Activated CD8-positive, alpha-beta T cell treated with anti-CD3 and anti-CD28 coated beads for 36 hours (primary cell): ENCODE results near the gene FANCC. TPM values are rescaled to one million over a fixed set of nuclear protein-coding genes. Genes with fewer than 3 reads are reported as not detected.
A peak's percentile ranks its signal among the peaks of the same experiment; 100 is the strongest.

Experiments
- ATAC-seq: fragments of 200-7000 bp; cut with Tn5 transposase; one replicate; pipeline ENCODE4 v1.10.0; 2021; ENCODE audit warnings: mild to moderate bottlenecking, moderate library complexity
- CTCF ChIA-PET: fragments of 350-600 bp; sonication (Branson Sonifier 250); formaldehyde crosslinking; loops from one replicate; lab custom pipeline; 2021; ENCODE audit warnings: antibody characterized with exemption; lab: Charles Lee
- POLR2A ChIA-PET: fragments of 350-600 bp; sonication (Branson Sonifier 250); formaldehyde crosslinking; loops from one replicate; lab custom pipeline; 2021; ENCODE audit warnings: antibody characterized with exemption; lab: Charles Lee
- DNase-seq: peaks from one replicate; pipeline ENCODE4 v3.0.0-alpha.2; 2020
- H3K27ac Mint-ChIP-seq: one replicate; pipeline ENCODE4 v1.8.0; 2021; ENCODE audit warnings: mild to moderate bottlenecking, mixed read lengths
- H3K27me3 Mint-ChIP-seq: one replicate; pipeline ENCODE4 v1.8.0; 2021; ENCODE audit warnings: mixed read lengths
- H3K36me3 Mint-ChIP-seq: one replicate; pipeline ENCODE4 v1.8.0; 2021; ENCODE audit warnings: low read depth, mixed read lengths
- H3K4me1 Mint-ChIP-seq: one replicate; pipeline ENCODE4 v1.8.0; 2021; ENCODE audit warnings: low read depth, mixed read lengths
- H3K4me3 Mint-ChIP-seq: one replicate; pipeline ENCODE4 v1.8.0; 2021; ENCODE audit warnings: mild to moderate bottlenecking, moderate library complexity, mixed read lengths
- H3K9me3 Mint-ChIP-seq: one replicate; pipeline ENCODE4 v1.8.0; 2021; ENCODE audit warnings: mixed read lengths
- intact Hi-C: fragments of 100-400 bp; cut with micrococcal nuclease; formaldehyde crosslinking; loops from one replicate; pipeline ENCODE4 v1.10.0; 2022
- total RNA-seq, 2 experiments: library from RNA; stranded (reverse); gene quantifications; one replicate each; pipeline ENCODE4 v1.2.3, GENCODE V29; 2021
- TF ChIP-seq, protein P1 (sequence below): fragments of 200-600 bp; IDR thresholded peaks from one replicate; pipeline ENCODE4 v1.8.0; 2022; ENCODE audit warnings: antibody characterized with exemption, mild to moderate bottlenecking

FANCC gene
- total RNA-seq, 2 experiments from 2014 or later, result 11.5 to 12.4 TPM

- H3K4me3 Mint-ChIP-seq, result peak overlapping the region; percentile 58
Observed at GRCh38 chr9:95349091-95350038, 31.9 kb upstream of the FANCC start.

GRCh38 chr9:95346021-95346420 is 28.5 kb upstream of the FANCC start:
- H3K4me3 Mint-ChIP-seq, result no peak overlapping the region
- H3K27ac Mint-ChIP-seq, result no peak overlapping the region
- no peaks in the 10 kb centered on the region for H3K9me3 Mint-ChIP-seq
- intact Hi-C loops, result no loop called here
- peaks cover 25% of the 10 kb centered on the region for H3K27me3 Mint-ChIP-seq
- H3K4me1 Mint-ChIP-seq, result peaks cover 5% of the 10 kb centered on the region
- no peaks in the 10 kb centered on the region for H3K36me3 Mint-ChIP-seq
- TF ChIP-seq, protein P1, sequence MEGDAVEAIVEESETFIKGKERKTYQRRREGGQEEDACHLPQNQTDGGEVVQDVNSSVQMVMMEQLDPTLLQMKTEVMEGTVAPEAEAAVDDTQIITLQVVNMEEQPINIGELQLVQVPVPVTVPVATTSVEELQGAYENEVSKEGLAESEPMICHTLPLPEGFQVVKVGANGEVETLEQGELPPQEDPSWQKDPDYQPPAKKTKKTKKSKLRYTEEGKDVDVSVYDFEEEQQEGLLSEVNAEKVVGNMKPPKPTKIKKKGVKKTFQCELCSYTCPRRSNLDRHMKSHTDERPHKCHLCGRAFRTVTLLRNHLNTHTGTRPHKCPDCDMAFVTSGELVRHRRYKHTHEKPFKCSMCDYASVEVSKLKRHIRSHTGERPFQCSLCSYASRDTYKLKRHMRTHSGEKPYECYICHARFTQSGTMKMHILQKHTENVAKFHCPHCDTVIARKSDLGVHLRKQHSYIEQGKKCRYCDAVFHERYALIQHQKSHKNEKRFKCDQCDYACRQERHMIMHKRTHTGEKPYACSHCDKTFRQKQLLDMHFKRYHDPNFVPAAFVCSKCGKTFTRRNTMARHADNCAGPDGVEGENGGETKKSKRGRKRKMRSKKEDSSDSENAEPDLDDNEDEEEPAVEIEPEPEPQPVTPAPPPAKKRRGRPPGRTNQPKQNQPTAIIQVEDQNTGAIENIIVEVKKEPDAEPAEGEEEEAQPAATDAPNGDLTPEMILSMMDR, result no peak
- no peak for DNase-seq
- no peak for ATAC-seq
- ChIA-PET POLR2A (no interaction called here), CTCF (no interaction called here)

More at GRCh38 chr9:95349091-95350038, 31.9 kb upstream of the FANCC start:
- Mint-ChIP-seq H3K36me3 (no peaks in the 10 kb centered on the region), H3K27me3 (peaks cover 29% of the 10 kb centered on the region), H3K9me3 (no peaks in the 10 kb centered on the region), H3K4me1 (no peaks in the 10 kb centered on the region), H3K27ac (no peak overlapping the region)
- ATAC-seq (no peak), DNase-seq (no peak)
- POLR2A ChIA-PET, result interaction anchor here (0.6 kb wide), 2 partner anchors 142 to 381 kb away, joined by 3 read pairs; no protein-coding TSS in a partner anchor
- TF ChIP-seq, protein P1, result no peak
- CTCF ChIA-PET, result interaction anchor here (1.2 kb wide), 1 partner anchor 13 kb away, joined by 4 read pairs; no protein-coding TSS in a partner anchor
- intact Hi-C loops, result no loop called here

GRCh38 chr9:95344735-95345325 is 27.3 kb upstream of the FANCC start:
- Mint-ChIP-seq H3K9me3 (no peaks in the 10 kb centered on the region), H3K27ac (no peak overlapping the region), H3K4me1 (peaks cover 5% of the 10 kb centered on the region), H3K27me3 (peaks cover 17% of the 10 kb centered on the region), H3K36me3 (no peaks in the 10 kb centered on the region), H3K4me3 (no peak overlapping the region)
- DNase-seq, result no peak
- no peak for ATAC-seq
- ChIA-PET CTCF (interaction anchor here (0.6 to 2.0 kb wide), 2 partner anchors 9 to 474 kb away, joined by 3 to 6 read pairs; no protein-coding TSS in a partner anchor), POLR2A (no interaction called here)
- intact Hi-C loops, result no loop called here
- TF ChIP-seq, protein P1, result no peak

- Mint-ChIP-seq H3K36me3 (no peaks in the 10 kb centered on the region), H3K9me3 (no peaks in the 10 kb centered on the region), H3K27me3 (peaks cover 12% of the 10 kb centered on the region), H3K4me3 (no peak overlapping the region), H3K4me1 (peaks cover 5% of the 10 kb centered on the region), H3K27ac (no peak overlapping the region)
- DNase-seq (no peak), ATAC-seq (peak; percentile 60)
- ChIA-PET CTCF (interaction anchor here (2.0 kb wide), 1 partner anchor 8 kb away, joined by 6 read pairs; no protein-coding TSS in a partner anchor), POLR2A (interaction anchor here (1.2 kb wide), 1 partner anchor 119 kb away, joined by 3 read pairs; no protein-coding TSS in a partner anchor)
- TF ChIP-seq, protein P1, result no peak
- intact Hi-C loops, result no loop called here
Observed at GRCh38 chr9:95343725-95344287, 26.3 kb upstream of the FANCC start.
